ENCODE data around the gene NEURL3.

The NEURL3 gene

GRCh38 chr2:96527286-96528005 is 22.3 kb upstream of the NEURL3 start:
- DNase-seq = peak; percentile 72

GRCh38 chr2:96526615-96527285 is 21.6 kb upstream of the NEURL3 start:
- no peak for DNase-seq

GRCh38 chr2:96526101-96526591 is 21.0 kb upstream of the NEURL3 start:
- DNase-seq = no peak

DNA sequence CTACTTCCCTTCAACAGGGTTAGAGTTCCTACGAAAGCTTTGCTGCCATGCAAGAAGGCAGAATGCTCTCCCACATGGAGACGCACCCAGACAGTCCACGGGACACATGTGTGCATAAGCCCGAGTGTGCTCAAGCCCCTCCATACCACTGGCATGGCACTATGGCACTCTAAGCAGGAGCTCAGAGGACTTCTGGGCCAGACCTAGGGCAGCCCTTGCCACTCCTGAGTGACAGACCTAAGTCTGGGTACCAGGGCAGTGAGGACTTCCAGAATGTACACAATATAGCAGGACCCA is 20.0 kb upstream of the NEURL3 start:
- no peak for DNase-seq

- DNase-seq = no peak
These were observed 19.5 kb upstream of the NEURL3 start for GRCh38 chr2:96524482-96525210.

GRCh38 chr2:96523659-96524481 is 18.7 kb upstream of the NEURL3 start:
- no peak for DNase-seq

DNA sequence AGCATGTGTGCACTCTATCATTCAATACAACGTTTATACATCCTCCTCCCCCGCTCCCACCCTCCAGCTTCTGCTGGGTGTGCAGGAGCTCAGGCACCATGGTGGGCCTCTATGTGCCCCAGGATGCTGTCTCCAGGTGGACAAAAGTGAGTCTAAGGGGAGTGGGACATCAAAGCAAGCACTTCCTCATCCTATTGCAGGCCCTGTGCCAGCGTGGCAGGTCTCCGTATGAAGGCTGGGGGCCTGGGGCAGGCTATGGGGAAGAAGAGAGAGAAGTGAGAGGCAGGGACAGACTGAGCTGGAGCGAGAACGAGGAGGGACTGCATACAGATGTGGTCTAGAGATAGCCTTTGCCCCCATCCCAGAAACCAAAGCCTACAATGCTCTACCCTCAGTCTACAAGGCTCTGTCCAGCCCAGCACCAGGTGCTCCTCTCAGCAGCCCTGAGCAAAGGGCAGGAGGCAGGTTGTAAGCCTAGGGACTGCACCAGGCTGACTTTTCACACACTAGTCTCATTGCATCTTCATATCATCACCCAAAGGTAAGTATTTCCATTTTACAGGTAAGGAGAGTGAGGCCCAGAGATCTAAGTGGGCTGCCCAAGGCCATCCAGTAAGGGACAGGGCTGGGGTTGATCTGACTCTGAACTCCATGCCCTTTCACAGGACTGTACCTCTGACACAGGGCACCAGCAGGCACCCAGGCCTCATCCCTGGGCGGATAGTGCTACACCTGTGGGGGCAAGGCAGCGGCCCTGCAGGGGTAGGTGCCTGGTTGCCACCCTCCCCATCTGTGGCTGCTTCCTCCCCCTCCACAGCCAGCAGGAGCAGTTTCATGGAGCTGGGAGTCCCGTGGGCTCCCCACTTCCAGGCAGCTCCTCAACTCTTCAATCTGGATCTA is 17.4 kb upstream of the NEURL3 start:
- no peak for DNase-seq

DNA sequence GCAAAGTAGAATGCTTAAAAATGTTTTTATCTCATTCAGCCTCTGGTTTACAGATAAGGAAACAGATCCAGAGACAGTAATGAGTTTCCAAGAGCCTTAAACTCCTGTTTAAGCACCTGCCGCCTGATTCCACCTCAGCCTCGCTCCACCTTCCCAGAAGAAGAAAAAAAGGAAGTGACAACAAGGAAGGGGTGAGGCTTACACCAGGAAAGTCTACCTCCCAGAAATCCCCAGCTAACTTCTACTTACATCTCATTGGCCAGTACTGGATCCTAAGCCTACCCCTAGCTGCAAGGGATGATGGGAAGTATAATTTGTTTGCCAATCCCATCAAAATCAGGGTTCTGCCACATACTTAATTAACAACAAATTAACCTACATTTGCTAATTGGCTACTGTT is 16.1 kb upstream of the NEURL3 start:
- DNase-seq = no peak

- DNase-seq = no peak
These were observed 15.5 kb upstream of the NEURL3 start for GRCh38 chr2:96520697-96521096.

GRCh38 chr2:96520231-96520630 is 15.1 kb upstream of the NEURL3 start:
- DNase-seq = no peak

DNA sequence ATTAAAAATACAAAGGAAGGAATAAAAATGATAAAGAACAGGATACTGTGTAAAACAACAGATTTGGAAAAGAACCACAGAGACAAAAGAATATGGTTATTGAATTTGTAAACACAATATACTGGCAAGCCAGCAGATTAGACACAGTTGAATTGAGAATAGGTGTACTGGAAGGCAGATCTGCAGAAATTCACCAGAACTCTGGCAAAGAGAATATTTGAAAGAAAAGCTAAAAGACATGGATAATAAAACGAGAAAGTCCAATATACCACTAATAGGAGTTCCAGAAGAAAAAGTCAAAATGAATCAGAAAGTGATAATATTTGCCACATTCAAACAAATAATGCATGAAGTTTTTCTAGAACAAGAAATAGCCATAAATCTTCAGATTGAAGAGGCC is 11.9 kb upstream of the NEURL3 start:
- no peak for DNase-seq

GRCh38 chr2:96514521-96514920 is 9.4 kb upstream of the NEURL3 start:
- DNase-seq = no peak

GRCh38 chr2:96512341-96512740 is 7.2 kb upstream of the NEURL3 start:
- DNase-seq = no peak

GRCh38 chr2:96511851-96512250 is 6.7 kb upstream of the NEURL3 start:
- no peak for DNase-seq

DNA sequence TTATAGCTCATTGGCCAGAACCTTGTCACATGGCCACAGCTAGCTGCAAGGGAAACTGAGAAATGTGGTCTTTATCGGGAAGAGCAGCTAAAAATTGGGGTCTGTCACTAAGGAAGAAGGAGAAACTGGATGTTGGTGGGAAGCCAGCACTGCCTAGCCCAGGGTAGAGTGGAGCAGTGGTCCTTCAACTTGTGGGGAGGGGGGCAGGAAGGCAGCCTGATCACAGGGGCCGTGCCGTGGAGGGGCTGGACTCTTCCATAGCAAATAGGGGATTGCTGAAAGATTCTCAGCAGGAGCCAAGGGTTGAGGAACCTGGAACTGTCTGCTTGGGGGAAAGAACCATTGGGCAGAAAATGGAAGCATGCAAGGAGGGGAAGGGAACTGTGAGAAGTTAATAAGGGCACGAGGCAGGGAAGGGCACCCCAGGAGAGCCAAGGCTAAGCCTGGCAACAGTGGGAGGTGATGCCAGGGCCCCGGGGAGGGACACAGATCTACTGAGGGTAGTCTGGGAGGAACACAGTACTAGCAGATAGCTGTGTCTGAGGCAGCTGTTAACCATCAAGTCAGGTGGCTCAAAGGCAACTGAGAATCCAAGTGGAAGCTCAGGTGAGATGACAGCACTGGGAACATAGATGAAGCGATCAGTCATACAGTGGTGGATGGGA is 5.9 kb upstream of the NEURL3 start:
- DNase-seq = no peak

DNA sequence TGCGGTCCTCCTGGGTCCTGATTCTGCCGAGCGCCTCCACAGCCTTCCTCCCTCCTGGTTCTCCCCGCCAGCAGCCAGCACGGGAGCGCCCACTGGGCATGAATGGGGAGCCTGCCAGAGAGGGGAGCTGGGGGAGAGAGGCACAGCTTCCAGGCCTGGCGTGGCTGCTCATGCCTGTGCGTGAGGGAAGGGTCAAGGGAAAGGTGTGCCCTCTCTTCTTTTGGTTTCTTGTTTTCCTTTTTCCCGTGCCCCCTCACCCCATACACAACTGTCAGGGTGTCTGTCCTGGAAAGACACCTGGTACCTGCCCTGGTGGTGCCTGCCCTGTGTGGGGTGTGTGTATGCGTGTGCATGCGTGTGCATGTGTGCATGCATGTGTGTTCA is 4.7 kb upstream of the NEURL3 start:
- DNase-seq = no peak

GRCh38 chr2:96509114-96509846 is 4.1 kb upstream of the NEURL3 start:
- DNase-seq = peak; percentile 71

- no peak for DNase-seq
These were observed 3.5 kb upstream of the NEURL3 start for GRCh38 chr2:96508521-96509113.

DNA sequence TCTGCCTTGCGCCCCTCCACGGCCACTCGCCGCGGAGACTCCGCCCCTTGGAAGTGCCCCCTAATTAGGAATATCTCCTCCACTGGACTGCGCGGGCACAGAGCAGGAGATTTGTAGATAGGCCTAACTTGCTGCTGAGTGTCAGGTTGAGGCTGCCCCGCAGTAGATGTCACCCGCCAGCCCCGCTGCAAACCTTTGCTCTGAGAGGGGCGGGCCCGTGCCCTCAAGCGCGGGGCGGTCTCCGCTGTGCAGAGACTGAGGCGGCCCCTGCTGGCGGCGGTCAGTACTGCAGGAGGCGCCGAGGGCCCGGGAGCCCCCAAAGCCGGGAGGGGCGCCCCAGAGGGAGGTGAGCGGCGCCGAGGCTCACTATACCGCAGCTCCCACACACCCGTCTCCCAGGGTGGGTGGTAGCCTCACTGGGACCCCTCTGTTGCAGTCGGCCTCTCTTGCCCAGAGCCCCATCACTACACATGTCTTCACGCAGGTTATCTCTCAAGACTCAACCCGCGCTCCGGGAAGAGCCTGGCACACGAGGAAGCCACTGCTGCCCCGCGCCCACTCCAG is 2.9 kb upstream of the NEURL3 start:
- DNase-seq = peak; percentile 87

DNA sequence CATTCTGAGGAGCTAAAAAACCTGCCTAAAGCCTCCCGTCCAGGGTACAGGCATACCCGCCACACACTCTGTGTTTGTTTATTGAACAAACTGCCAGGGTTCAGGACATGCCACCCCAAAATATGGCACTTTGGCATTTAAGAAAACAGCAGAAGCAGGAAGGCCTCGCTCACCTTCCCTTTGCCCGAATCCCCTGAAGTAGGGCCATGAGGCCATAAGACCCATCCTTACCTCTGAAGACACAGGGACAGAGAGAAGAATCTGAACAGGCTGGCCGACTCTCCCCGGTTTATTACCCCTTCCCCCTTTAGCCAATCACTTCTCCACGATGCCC is 1.7 kb upstream of the NEURL3 start:
- no peak for DNase-seq
